CD4-positive, alpha-beta T cell (primary cell): ENCODE results near the gene LRP10. TPM values are rescaled to one million over a fixed set of nuclear protein-coding genes. Genes with fewer than 3 reads are reported as not detected.

Experiments
- ATAC-seq: fragments of 200-7000 bp; cut with Tn5 transposase; one replicate; pipeline ENCODE4 v1.10.0; 2022; ENCODE audit warnings: mild to moderate bottlenecking; ENCODE audit not compliant: poor library complexity
- CTCF ChIA-PET: fragments of 350-600 bp; sonication (Branson Sonifier 250); formaldehyde crosslinking; loops from one replicate; lab custom pipeline; 2021; ENCODE audit warnings: antibody characterized with exemption, inconsistent platforms; lab: Charles Lee
- POLR2A ChIA-PET: fragments of 350-600 bp; sonication (Branson Sonifier 250); formaldehyde crosslinking; loops from one replicate; lab custom pipeline; 2021; ENCODE audit warnings: antibody characterized with exemption, inconsistent platforms; lab: Charles Lee
- DNase-seq, 14 experiments: peaks; one replicate each; pipeline ENCODE4 v3.0.0-alpha.2; 2013 to 2020; ENCODE audit warnings: mixed read lengths in 2 of 14
- H3K27ac ChIP-seq, 2 donors: one replicate each; pipeline versions ENCODE4 v1.5.1 to v1.7.0; 2013; ENCODE audit warnings: low read length in 2 of 2, low read depth in 1 of 2, mild to moderate bottlenecking in 1 of 2
- H3K27me3 ChIP-seq, 2 experiments: 1 replicate in 1 of 2; 2 replicates in 1 of 2; pipeline versions ENCODE4 v1.6.1 to v1.7.0; 2013; ENCODE audit warnings: low read length in 2 of 2, control low read depth in 1 of 2, mild to moderate bottlenecking in 1 of 2, moderate library complexity in 1 of 2; ENCODE audit not compliant: insufficient read depth in 2 of 2, control insufficient read depth in 1 of 2
- H3K36me3 ChIP-seq: one replicate; pipeline ENCODE4 v1.6.1; 2013; ENCODE audit warnings: low read length, control low read depth; ENCODE audit not compliant: insufficient read depth
- H3K4me1 ChIP-seq: one replicate; pipeline ENCODE4 v1.6.1; 2013; ENCODE audit warnings: low read length, control low read depth; ENCODE audit not compliant: insufficient read depth
- H3K4me3 ChIP-seq: one replicate; pipeline ENCODE4 v1.5.1; 2013; ENCODE audit warnings: mild to moderate bottlenecking, low read length, moderate library complexity
- H3K9me3 ChIP-seq, 2 experiments: 1 replicate in 1 of 2; 2 replicates in 1 of 2; pipeline versions ENCODE4 v1.6.1 to v1.7.0; 2013; ENCODE audit warnings: low read length in 2 of 2, mild to moderate bottlenecking in 2 of 2, control low read depth in 1 of 2, moderate library complexity in 1 of 2; ENCODE audit not compliant: control insufficient read depth in 1 of 2, insufficient read depth in 1 of 2
- H3K27ac Mint-ChIP-seq: one replicate; pipeline ENCODE4 v1.8.0; 2020; ENCODE audit warnings: mixed read lengths
- H3K27me3 Mint-ChIP-seq: one replicate; pipeline ENCODE4 v1.8.0; 2021; ENCODE audit warnings: mixed read lengths
- H3K36me3 Mint-ChIP-seq: one replicate; pipeline ENCODE4 v1.8.0; 2021; ENCODE audit warnings: low read depth, mixed read lengths
- H3K4me1 Mint-ChIP-seq: one replicate; pipeline ENCODE4 v1.8.0; 2021; ENCODE audit warnings: low read depth, mixed read lengths
- H3K4me3 Mint-ChIP-seq: one replicate; pipeline ENCODE4 v1.8.0; 2020; ENCODE audit warnings: mild to moderate bottlenecking, mixed read lengths
- H3K9me3 Mint-ChIP-seq: one replicate; pipeline ENCODE4 v1.8.0; 2020; ENCODE audit warnings: mixed read lengths
- intact Hi-C, 2 experiments: fragments of 100-400 bp; cut with DNase I in 1 of 2; cut with micrococcal nuclease in 1 of 2; formaldehyde crosslinking; loops; one replicate each; pipeline versions ENCODE4 v1.15.1 to v1.9.0; 2023 to 2025; cut with DNase I, micrococcal nuclease
- total RNA-seq, 174 experiments: library from RNA in 2 of 174; stranded (reverse) in 2 of 174; gene quantifications; one replicate each; pipeline ENCODE4 v1.2.3 and lab custom pipeline; 2021 to 2026
- TF ChIP-seq, protein P1 (sequence below): fragments of 200-600 bp; IDR thresholded peaks from one replicate; pipeline ENCODE4 v1.8.0; 2022; ENCODE audit warnings: antibody characterized with exemption, mild to moderate bottlenecking

The LRP10 gene
- total RNA-seq, 2 experiments from 2014 or later: 52.4 to 54.6 TPM

GRCh38 chr14:22887990-22888378 is 16.4 kb downstream of the LRP10 start:
- Mint-ChIP-seq H3K9me3 (no peaks in the 10 kb centered on the region), H3K4me1 (peaks cover 64% of the 10 kb centered on the region), H3K36me3 (peaks cover 11% of the 10 kb centered on the region), H3K4me3 (peak overlapping the region; percentile 95), H3K27me3 (no peaks in the 10 kb centered on the region), H3K27ac (peak overlapping the region; percentile 93)
- H3K27ac ChIP-seq: peak overlapping the region; percentile 65 to 84
- H3K36me3 ChIP-seq: no peaks in the 10 kb centered on the region
- ATAC-seq (peak; percentile 18), DNase-seq (peak in 7 of 14 experiments; percentile 18 to 55 (median 32))
- TF ChIP-seq, protein P1, sequence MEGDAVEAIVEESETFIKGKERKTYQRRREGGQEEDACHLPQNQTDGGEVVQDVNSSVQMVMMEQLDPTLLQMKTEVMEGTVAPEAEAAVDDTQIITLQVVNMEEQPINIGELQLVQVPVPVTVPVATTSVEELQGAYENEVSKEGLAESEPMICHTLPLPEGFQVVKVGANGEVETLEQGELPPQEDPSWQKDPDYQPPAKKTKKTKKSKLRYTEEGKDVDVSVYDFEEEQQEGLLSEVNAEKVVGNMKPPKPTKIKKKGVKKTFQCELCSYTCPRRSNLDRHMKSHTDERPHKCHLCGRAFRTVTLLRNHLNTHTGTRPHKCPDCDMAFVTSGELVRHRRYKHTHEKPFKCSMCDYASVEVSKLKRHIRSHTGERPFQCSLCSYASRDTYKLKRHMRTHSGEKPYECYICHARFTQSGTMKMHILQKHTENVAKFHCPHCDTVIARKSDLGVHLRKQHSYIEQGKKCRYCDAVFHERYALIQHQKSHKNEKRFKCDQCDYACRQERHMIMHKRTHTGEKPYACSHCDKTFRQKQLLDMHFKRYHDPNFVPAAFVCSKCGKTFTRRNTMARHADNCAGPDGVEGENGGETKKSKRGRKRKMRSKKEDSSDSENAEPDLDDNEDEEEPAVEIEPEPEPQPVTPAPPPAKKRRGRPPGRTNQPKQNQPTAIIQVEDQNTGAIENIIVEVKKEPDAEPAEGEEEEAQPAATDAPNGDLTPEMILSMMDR: no peak
- H3K9me3 ChIP-seq: no peaks in the 10 kb centered on the region
- CTCF ChIA-PET: interaction anchor here (0.7 to 2.0 kb wide), 8 partner anchors 12 to 181 kb away, joined by 3 to 9 read pairs (median 4); partner anchors contain the start of gene PRMT5
- H3K27me3 ChIP-seq: no peaks in the 10 kb centered on the region
- H3K4me1 ChIP-seq: peaks cover 62% of the 10 kb centered on the region
- peak overlapping the region; percentile 71 for H3K4me3 ChIP-seq
- POLR2A ChIA-PET: interaction anchor here (0.6 to 8.8 kb wide), 13 partner anchors 8 to 318 kb away, joined by 3 to 97 read pairs (median 4); partner anchors contain the start of genes HAUS4, LRP10 and OXA1L
- intact Hi-C loops: loop anchor here (1.0 to 2.0 kb wide), 5 partner anchors 12 to 964 kb away; no protein-coding TSS in a partner anchor

- Mint-ChIP-seq H3K9me3 (no peaks in the 10 kb centered on the region), H3K4me1 (peaks cover 57% of the 10 kb centered on the region), H3K27me3 (no peaks in the 10 kb centered on the region), H3K4me3 (peak overlapping the region; percentile 95), H3K36me3 (peaks cover 15% of the 10 kb centered on the region), H3K27ac (peak overlapping the region; percentile 93)
- H3K27me3 ChIP-seq: no peaks in the 10 kb centered on the region
- H3K27ac ChIP-seq: peak overlapping the region in 1 of 2 donors; percentile 65
- H3K36me3 ChIP-seq: peaks cover 4% of the 10 kb centered on the region
- peaks cover 56% of the 10 kb centered on the region for H3K4me1 ChIP-seq
- ATAC-seq (no peak), DNase-seq (peak in 4 of 14 experiments; percentile 45 to 55 (median 52))
- TF ChIP-seq, protein P1: no peak
- ChIA-PET CTCF (interaction anchor here (0.8 to 2.0 kb wide), 9 partner anchors 12 to 318 kb away, joined by 3 to 9 read pairs (median 5); partner anchors contain the start of gene PRMT5), POLR2A (interaction anchor here (0.6 to 8.8 kb wide), 11 partner anchors 8 to 318 kb away, joined by 3 to 97 read pairs (median 4); partner anchors contain the start of genes DAD1, HAUS4, LRP10 and OXA1L)
- intact Hi-C loops: loop anchor here (1.0 to 2.0 kb wide), 2 partner anchors 12 to 28 kb away; no protein-coding TSS in a partner anchor
- H3K4me3 ChIP-seq: peak overlapping the region; percentile 71
- H3K9me3 ChIP-seq: no peaks in the 10 kb centered on the region
Measured at GRCh38 chr14:22888662-22889061, 17.1 kb downstream of the LRP10 start.

GRCh38 chr14:22890416-22890815 is 18.9 kb downstream of the LRP10 start:
- TF ChIP-seq, protein P1: no peak
- Mint-ChIP-seq H3K4me1 (peaks cover 42% of the 10 kb centered on the region), H3K36me3 (peaks cover 15% of the 10 kb centered on the region), H3K27me3 (no peaks in the 10 kb centered on the region), H3K4me3 (peak overlapping the region; percentile 56), H3K27ac (peak overlapping the region; percentile 63), H3K9me3 (no peaks in the 10 kb centered on the region)
- H3K36me3 ChIP-seq: peaks cover 8% of the 10 kb centered on the region
- H3K9me3 ChIP-seq: no peaks in the 10 kb centered on the region
- no peak overlapping the region for H3K27ac ChIP-seq
- ChIA-PET POLR2A (interaction anchor here (0.8 to 1.3 kb wide), 3 partner anchors 19 to 320 kb away, joined by 3 to 5 read pairs (median 4); partner anchors contain the start of gene LRP10), CTCF (interaction anchor here (1.0 to 1.6 kb wide), 2 partner anchors 18 to 39 kb away, joined by 3 read pairs; partner anchors contain the start of gene PRMT5)
- H3K4me1 ChIP-seq: peaks cover 46% of the 10 kb centered on the region
- intact Hi-C loops: no loop called here
- no peak overlapping the region for H3K4me3 ChIP-seq
- no peak for DNase-seq
- no peaks in the 10 kb centered on the region for H3K27me3 ChIP-seq
- no peak for ATAC-seq
